CD14-positive monocyte (primary cell): ENCODE results near the gene ARFGAP3. TPM values are rescaled to one million over a fixed set of nuclear protein-coding genes. Genes with fewer than 3 reads are reported as not detected.

Source experiments
- DNase-seq, 3 donors: peaks; one replicate each; pipeline ENCODE4 v3.0.0-alpha.2; 2011 to 2022
- H2AFZ ChIP-seq: 2 replicates; pipeline ENCODE4 v1.6.0; 2012; ENCODE audit warnings: mild to moderate bottlenecking, low read depth, low read length, inconsistent platforms; ENCODE audit not compliant: insufficient read depth, poor library complexity, severe bottlenecking
- H3K27ac ChIP-seq, 2 donors: 1 replicate in 1 of 2; 2 replicates in 1 of 2; pipeline ENCODE4 v1.5.1; 2012 to 2013; ENCODE audit warnings: low read length in 2 of 2, control low read depth in 1 of 2, inconsistent platforms in 1 of 2, low read depth in 1 of 2, mild to moderate bottlenecking in 1 of 2
- H3K27me3 ChIP-seq, 2 donors: one replicate each; pipeline versions ENCODE4 v1.6.0 to v1.6.1; 2011 to 2013; ENCODE audit warnings: low read length in 2 of 2; ENCODE audit not compliant: control insufficient read depth in 2 of 2, insufficient read depth in 2 of 2
- H3K36me3 ChIP-seq, 2 donors: replicated peaks in 1 of 2; 1 replicate in 1 of 2; 2 replicates in 1 of 2; pipeline versions ENCODE4 v1.5.1 to v1.6.1; 2012 to 2013; ENCODE audit warnings: low read length in 2 of 2, control low read depth in 1 of 2, inconsistent platforms in 1 of 2, mild to moderate bottlenecking in 1 of 2; ENCODE audit not compliant: insufficient read depth in 2 of 2, control insufficient read depth in 1 of 2
- H3K4me1 ChIP-seq, 2 donors: 1 replicate in 1 of 2; 2 replicates in 1 of 2; pipeline versions ENCODE4 v1.5.1 to v1.6.1; 2012 to 2013; ENCODE audit warnings: low read length in 2 of 2, control low read depth in 1 of 2, inconsistent platforms in 1 of 2, mild to moderate bottlenecking in 1 of 2, moderate library complexity in 1 of 2; ENCODE audit not compliant: insufficient read depth in 2 of 2, control insufficient read depth in 1 of 2
- H3K4me2 ChIP-seq: replicated peaks from 2 replicates; pipeline ENCODE3; 2012; ENCODE audit warnings: low read length, moderate library complexity, mild to moderate bottlenecking; ENCODE audit not compliant: poor library complexity, severe bottlenecking; ENCODE audit errors: extremely low read depth
- H3K4me3 ChIP-seq, 3 experiments: fragments of 200-600 bp in 1 of 3; sonication (generic) in 1 of 3; replicated peaks in 1 of 3; 1 replicate in 2 of 3; 2 replicates in 1 of 3; pipeline ENCODE4 v1.5.1; 2011 to 2013; ENCODE audit warnings: low read length in 3 of 3, mild to moderate bottlenecking in 3 of 3, control low read depth in 2 of 3, low read depth in 2 of 3, inconsistent platforms in 1 of 3, moderate library complexity in 1 of 3
- H3K79me2 ChIP-seq: 2 replicates; pipeline ENCODE4 v1.6.0; 2012; ENCODE audit warnings: mild to moderate bottlenecking, control low read depth, inconsistent platforms, low read length, moderate library complexity; ENCODE audit not compliant: insufficient read depth
- H3K9ac ChIP-seq: 2 replicates; pipeline ENCODE4 v1.6.0; 2017; ENCODE audit warnings: low read length, mild to moderate bottlenecking; ENCODE audit not compliant: insufficient read depth, poor library complexity, severe bottlenecking
- H3K9me3 ChIP-seq, 2 donors: replicated peaks in 1 of 2; 1 replicate in 1 of 2; 2 replicates in 1 of 2; pipeline versions ENCODE4 v1.5.1 to v1.6.1; 2012 to 2013; ENCODE audit warnings: low read length in 2 of 2, control low read depth in 1 of 2; ENCODE audit not compliant: control insufficient read depth in 1 of 2, insufficient read depth in 1 of 2
- H4K20me1 ChIP-seq: 2 replicates; pipeline ENCODE4 v1.6.0; 2012; ENCODE audit warnings: mild to moderate bottlenecking, low read length, control low read depth, moderate library complexity; ENCODE audit not compliant: insufficient read depth
- H3K27ac Mint-ChIP-seq, 7 donors: one replicate each; pipeline ENCODE4 v1.8.0; 2020; ENCODE audit warnings: mild to moderate bottlenecking in 7 of 7, mixed read lengths in 7 of 7, moderate library complexity in 6 of 7, inconsistent platforms in 2 of 7
- H3K27me3 Mint-ChIP-seq, 3 donors: one replicate each; pipeline ENCODE4 v1.8.0; 2021 to 2022; ENCODE audit warnings: low read depth in 3 of 3, mild to moderate bottlenecking in 3 of 3, mixed read lengths in 3 of 3, moderate library complexity in 3 of 3, inconsistent platforms in 1 of 3
- H3K36me3 Mint-ChIP-seq, 2 donors: one replicate each; pipeline ENCODE4 v1.8.0; 2020; ENCODE audit warnings: mixed read lengths in 2 of 2, inconsistent platforms in 1 of 2, mild to moderate bottlenecking in 1 of 2
- H3K4me1 Mint-ChIP-seq: one replicate; pipeline ENCODE4 v1.8.0; 2020; ENCODE audit warnings: mild to moderate bottlenecking, mixed read lengths
- H3K4me3 Mint-ChIP-seq, 2 donors: one replicate each; pipeline ENCODE4 v1.8.0; 2020; ENCODE audit warnings: mild to moderate bottlenecking in 2 of 2, mixed read lengths in 2 of 2, moderate library complexity in 1 of 2
- H3K9me3 Mint-ChIP-seq, 7 donors: one replicate each; pipeline ENCODE4 v1.8.0; 2020 to 2022; ENCODE audit warnings: mixed read lengths in 7 of 7, mild to moderate bottlenecking in 6 of 7, moderate library complexity in 6 of 7, inconsistent platforms in 2 of 7
- WGBS: methylation state at CpG from one replicate; pipeline ENCODE4 v1.1.5; 2013; ENCODE audit warnings: missing lambda C conversion rate; ENCODE audit not compliant: insufficient coverage; 5-methylcytosine and 5-hydroxymethylcytosine counted together
- intact Hi-C, 2 donors: fragments of 100-400 bp; cut with micrococcal nuclease; formaldehyde crosslinking; loops; one replicate each; pipeline versions ENCODE4 v1.15.0 to v1.15.1; 2023
- polyA plus RNA-seq, 3 donors: library from polyadenylated mRNA; depleted of rRNA in 1 of 3; unstranded in 2 of 3; stranded (reverse) in 1 of 3; fragments of 300-500 nt in 2 of 3; fragments of >200 nt in 1 of 3; fragmentation: Illumina TruSeq in 2 of 3; gene quantifications; 1 replicate in 2 of 3; 2 replicates in 1 of 3; pipeline ENCODE4 v1.2.3, GENCODE V29; 2012 to 2021
- TF ChIP-seq, protein P1 (sequence below): fragments of 200-600 bp; IDR thresholded peaks from one replicate; pipeline ENCODE4 v1.8.0; 2022; ENCODE audit warnings: antibody characterized with exemption, mild to moderate bottlenecking

Gene ARFGAP3
- polyA plus RNA-seq, 3 donors: 22.3 to 38.7 (median 34.8) TPM

DNA sequence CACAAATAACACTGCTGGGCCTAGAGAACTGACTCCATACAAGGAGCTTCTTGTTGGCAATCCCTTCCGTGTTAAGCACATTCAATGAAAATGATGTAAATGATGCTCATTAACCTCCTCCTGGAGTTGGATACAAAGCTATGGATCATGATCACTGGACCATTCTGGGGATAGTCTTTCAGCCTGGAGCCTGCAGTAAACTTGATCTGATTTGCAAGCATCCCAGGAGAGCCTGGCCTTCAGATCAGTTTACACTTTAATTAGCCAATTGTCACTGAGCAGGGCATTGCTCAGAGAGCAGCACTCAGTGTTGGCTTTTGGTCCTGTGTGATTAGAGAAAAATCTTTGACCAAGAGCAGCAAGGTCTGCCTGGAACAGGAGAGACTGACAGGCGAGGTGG lies 45.6 kb downstream of the ARFGAP3 start:
- peaks cover 25% of the 10 kb centered on the region for H3K4me1 Mint-ChIP-seq
- Histone ChIP-seq H3K36me3 (peaks cover 63 to 100% of the 10 kb centered on the region in 2 donors), H2AFZ (no peak overlapping the region), H4K20me1 (no peaks in the 10 kb centered on the region), H3K27me3 (no peaks in the 10 kb centered on the region), H3K4me3 (no peak overlapping the region), H3K9me3 (no peaks in the 10 kb centered on the region), H3K9ac (no peak overlapping the region), H3K4me2 (no peak overlapping the region), H3K79me2 (no peaks in the 10 kb centered on the region), H3K27ac (no peak overlapping the region), H3K4me1 (peaks cover 19 to 26% of the 10 kb centered on the region in 2 donors)
- peaks cover 72 to 93% of the 10 kb centered on the region in 2 donors for H3K36me3 Mint-ChIP-seq
- TF ChIP-seq, protein P1, sequence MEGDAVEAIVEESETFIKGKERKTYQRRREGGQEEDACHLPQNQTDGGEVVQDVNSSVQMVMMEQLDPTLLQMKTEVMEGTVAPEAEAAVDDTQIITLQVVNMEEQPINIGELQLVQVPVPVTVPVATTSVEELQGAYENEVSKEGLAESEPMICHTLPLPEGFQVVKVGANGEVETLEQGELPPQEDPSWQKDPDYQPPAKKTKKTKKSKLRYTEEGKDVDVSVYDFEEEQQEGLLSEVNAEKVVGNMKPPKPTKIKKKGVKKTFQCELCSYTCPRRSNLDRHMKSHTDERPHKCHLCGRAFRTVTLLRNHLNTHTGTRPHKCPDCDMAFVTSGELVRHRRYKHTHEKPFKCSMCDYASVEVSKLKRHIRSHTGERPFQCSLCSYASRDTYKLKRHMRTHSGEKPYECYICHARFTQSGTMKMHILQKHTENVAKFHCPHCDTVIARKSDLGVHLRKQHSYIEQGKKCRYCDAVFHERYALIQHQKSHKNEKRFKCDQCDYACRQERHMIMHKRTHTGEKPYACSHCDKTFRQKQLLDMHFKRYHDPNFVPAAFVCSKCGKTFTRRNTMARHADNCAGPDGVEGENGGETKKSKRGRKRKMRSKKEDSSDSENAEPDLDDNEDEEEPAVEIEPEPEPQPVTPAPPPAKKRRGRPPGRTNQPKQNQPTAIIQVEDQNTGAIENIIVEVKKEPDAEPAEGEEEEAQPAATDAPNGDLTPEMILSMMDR: no peak
- peaks cover 0 to 3% (median 0%) of the 10 kb centered on the region in 3 donors for H3K27me3 Mint-ChIP-seq
- WGBS: 100% methylated on average over 1 of the region's 2 CpGs
- DNase-seq: no peak
- H3K9me3 Mint-ChIP-seq: no peaks in the 10 kb centered on the region
- no peak overlapping the region for H3K4me3 Mint-ChIP-seq
- H3K27ac Mint-ChIP-seq: no peak overlapping the region
- intact Hi-C loops: no loop called here

DNA sequence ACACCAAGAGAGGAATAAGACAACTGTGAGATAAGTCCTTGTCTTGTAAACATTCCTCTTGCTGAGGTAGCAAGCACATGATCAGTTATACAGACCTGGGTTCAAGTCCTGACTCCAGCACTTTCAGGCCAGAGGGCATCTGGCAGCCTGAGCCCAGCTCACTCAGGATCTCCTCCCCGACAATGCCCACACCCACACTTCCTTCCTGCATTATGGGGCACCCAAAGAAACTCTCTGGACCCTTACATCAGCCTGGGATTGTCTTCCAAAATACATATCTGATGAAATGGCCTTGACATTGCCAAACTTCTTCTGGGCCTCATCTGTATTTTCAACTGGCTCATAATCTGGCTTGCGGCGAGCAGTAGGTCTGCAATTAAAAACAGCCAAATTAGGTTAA lies 48.6 kb downstream of the ARFGAP3 start:
- Histone ChIP-seq H3K27ac (peak overlapping the region in 1 of 2 donors; percentile 64), H3K36me3 (peaks cover 59 to 92% of the 10 kb centered on the region in 2 donors), H3K9me3 (no peaks in the 10 kb centered on the region), H3K9ac (no peak overlapping the region), H3K79me2 (no peaks in the 10 kb centered on the region), H2AFZ (no peak overlapping the region), H3K4me2 (peak overlapping the region; percentile 15), H3K4me1 (peaks cover 19 to 32% of the 10 kb centered on the region in 2 donors), H4K20me1 (no peaks in the 10 kb centered on the region), H3K4me3 (no peak overlapping the region), H3K27me3 (no peaks in the 10 kb centered on the region)
- WGBS: 90% methylated on average over 2 of the region's 3 CpGs
- Mint-ChIP-seq H3K27me3 (peaks cover 0 to 3% (median 0%) of the 10 kb centered on the region in 3 donors), H3K36me3 (peaks cover 77 to 95% of the 10 kb centered on the region in 2 donors), H3K4me3 (no peak overlapping the region), H3K4me1 (peaks cover 31% of the 10 kb centered on the region), H3K9me3 (no peaks in the 10 kb centered on the region), H3K27ac (peak overlapping the region in 5 of 7 donors; percentile 2 to 41 (median 37))
- intact Hi-C loops: no loop called here
- TF ChIP-seq, protein P1: no peak
- no peak for DNase-seq
